Embryonic facial prominence (tissue), 1 donor: ENCODE measurements around the gene HOXB13.
"Not testable (repeated sequence)": the region's sequence is repeated elsewhere in the genome, so short reads cannot be mapped to it uniquely, and the experiment has no call there.

Experiments used
- DNase-seq: peaks from one replicate; pipeline ENCODE4 v3.0.0-alpha.2; 2016; ENCODE audit errors: extremely low spot score

HOXB13 gene

GRCh38 chr17:48726114-48726915 lies 2.2 kb downstream of the HOXB13 start:
- DNase-seq, result no peak

DNA sequence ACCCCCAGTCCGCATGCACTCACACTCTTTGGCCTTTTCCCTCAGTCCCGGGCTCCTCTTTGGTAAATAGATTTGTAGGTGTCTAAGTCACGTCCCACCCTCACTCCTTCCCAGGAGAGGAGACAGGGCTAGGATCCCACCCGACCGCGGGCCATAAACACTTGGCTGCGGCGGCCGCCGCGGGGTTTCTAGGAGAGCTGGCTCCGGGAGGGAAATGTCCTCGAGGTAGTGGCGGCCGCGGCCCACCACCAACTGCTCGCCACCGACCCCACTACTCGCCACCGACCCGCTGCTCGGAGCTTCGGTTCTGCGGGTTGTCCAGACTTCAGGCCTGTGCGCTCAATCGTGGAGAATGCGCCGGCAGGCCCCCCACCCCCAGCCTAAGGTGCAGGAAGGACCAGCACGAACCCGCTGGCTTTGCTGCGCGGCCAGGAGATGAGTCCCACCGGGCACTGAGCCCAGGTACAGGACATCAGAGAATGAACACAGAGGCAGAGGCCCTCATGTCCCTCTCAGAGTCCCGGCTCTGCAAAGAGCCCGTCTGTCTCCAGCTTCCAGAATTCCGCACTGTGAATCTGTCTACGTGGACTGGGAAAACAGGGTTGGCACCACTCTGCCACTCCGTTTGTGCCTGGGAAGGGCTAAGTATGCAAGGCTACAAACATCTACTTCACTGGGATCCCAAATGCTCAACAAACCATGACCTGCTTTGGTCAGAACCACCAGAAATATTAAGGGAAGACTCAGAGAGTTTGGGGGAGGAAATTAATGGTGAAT lies 3.1 kb downstream of the HOXB13 start:
- no peak for DNase-seq

DNA sequence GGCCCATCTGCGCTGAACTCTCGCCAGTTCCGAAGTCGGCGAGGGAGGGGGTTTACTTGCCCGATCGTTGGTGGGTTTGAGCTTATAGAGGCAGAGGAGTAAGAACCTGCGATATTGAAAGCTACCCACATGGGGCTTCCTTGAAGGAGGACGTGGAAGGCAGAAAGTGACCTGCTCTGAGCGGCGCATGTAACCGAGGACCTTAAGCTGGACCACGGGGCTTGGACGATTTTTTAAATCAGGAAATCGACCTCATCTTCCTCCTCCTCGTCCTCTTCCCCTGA lies 3.6 kb downstream of the HOXB13 start:
- no peak for DNase-seq

GRCh38 chr17:48724251-48725003 lies 4.1 kb downstream of the HOXB13 start:
- peak; percentile 65 for DNase-seq

- no peak for DNase-seq
These were observed 4.9 kb downstream of the HOXB13 start for GRCh38 chr17:48723423-48724250.

- DNase-seq, result no peak
These were observed 5.6 kb downstream of the HOXB13 start, which contains the start of gene PRAC2 for GRCh38 chr17:48722915-48723422. Gene PRAC2 (plus strand): TSS chr17:48723185. CDS start chr17:48724411, 1,226 bp downstream.

DNA sequence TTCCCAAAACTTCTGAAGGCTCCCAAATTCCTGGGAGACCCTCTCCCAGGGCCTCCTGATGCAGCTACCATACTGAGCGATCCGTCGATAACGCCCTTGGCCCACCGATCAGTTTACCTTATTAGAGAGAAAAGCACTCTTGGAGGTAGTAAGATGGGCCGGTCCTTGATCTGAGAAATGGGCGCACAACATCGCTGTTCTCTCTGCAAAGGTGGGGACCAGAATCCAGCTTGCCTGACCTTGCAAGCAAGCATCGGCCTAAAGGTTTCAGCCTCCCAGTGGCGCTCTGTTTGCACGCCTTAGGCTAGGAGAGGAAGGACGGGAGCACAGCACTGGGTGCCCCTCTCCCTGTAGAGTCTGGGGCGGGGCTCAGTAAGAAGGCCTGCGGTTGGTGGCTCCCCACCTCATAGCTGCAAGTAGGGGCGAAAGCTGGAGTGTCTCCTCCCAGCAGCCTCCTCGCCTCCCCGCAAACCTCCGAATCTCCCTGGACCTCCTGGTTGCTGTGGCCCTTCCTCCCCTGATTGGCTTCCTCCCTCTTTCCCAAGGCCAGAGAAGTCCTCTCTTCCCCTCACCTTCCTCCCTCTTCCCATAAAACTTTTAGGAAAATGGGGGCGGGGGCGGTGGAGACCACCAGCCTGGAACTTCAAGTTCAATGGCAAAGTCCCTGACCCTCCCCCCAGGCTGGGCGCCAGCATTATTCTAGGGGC lies 6.2 kb downstream of the HOXB13 start, which contains the start of gene PRAC1:
TSS of gene PRAC1 (minus strand) at position 318 of the 707 bp plus-strand sequence. CDS start at position 192, 126 bp downstream.
- no peak for DNase-seq

- DNase-seq, result no peak
These were observed 7.5 kb downstream of the HOXB13 start for GRCh38 chr17:48721009-48721402.

DNA sequence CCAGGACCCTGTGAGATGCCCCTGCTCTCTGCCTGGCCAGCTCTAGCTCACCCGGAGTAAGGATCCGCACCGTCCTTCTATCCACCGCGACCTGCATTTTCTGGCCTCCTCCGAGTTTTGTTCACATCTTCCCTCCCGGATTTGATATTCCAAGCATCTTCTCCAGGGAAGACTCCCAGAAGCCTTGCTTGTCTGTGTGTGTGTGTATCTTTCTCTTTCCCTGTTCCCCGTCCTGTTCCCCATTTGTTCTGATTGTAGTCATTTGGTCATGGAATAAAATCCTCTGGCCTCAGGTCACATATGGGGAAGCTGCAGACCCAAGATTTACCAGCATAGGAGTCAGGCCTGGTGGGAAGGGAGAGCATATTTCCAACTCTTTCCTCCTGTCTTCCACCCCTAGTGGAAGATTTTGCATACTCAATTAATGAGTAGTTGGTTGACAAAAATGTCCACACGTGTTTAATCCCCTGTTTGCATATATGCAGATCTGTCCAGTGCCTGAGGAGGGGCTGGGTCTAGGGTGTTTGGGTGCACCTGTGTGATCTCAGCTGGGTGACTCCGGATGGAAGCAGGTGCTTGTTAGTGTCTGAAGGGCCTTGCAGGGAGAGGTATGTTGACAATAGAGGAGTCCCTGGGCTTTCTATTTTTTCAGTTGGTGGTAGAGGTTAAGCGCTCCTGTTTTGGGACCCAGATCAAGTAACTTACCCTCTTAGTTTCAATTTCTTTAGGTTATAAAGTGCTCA lies 8.1 kb downstream of the HOXB13 start:
- DNase-seq, result no peak

DNA sequence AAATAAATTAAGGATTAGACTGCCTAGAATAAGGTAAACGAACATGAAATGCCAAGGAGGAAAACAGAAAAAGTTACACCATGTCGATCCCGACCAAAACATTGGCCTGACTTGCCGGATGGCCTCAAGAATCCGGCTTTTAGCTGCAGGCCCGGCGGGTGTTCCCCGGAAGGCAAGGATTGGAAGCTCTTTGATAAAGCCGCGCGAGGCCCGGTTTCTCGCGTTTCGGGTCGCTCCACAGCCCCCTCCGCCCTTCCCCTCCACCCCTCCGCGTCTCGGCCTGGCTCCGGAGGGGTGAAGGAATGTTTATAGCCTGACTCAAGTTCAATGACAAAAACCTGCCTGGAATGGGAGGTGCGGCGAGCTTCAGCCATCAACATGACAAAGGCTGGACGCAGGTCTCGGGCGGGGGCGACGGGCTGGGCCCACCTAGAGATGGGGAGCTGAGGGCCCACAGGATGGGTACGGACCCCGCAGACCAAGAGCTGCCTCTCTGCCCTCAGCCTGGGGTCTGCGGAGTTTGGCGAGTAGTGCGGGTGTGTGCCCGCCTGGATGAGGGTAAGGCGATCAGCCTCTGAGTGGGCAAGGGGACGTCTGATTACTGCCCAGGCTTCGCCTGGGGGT lies 8.8 kb downstream of the HOXB13 start:
- no peak for DNase-seq

- no peak for DNase-seq
These were observed 9.5 kb downstream of the HOXB13 start for GRCh38 chr17:48718761-48719641.

DNA sequence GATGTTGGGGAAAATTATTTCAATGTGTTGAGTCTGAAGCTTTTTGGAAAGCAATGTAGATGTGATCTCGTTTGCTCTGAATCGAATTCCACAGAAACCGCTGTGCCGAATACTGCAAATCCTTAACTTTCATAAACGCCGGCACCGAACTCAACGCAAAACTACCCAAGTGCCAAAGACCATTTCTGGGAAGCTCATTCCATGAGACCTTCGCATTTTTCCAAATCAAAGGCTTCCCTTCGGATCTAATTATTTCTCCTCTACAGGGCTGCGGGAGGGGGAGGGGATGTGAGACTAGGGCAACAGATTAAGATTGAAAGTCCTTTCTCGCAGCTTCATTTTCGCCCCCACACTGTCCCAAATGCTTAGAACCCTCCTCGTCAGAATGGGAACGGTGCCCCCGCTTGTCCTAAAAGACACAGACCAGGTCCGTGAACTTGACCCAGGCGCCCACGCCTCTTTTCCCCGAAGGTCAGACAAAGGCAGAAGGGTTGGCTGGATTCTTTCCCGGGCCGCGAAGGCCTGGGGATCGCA lies 10.3 kb downstream of the HOXB13 start:
- DNase-seq, result no peak

DNA sequence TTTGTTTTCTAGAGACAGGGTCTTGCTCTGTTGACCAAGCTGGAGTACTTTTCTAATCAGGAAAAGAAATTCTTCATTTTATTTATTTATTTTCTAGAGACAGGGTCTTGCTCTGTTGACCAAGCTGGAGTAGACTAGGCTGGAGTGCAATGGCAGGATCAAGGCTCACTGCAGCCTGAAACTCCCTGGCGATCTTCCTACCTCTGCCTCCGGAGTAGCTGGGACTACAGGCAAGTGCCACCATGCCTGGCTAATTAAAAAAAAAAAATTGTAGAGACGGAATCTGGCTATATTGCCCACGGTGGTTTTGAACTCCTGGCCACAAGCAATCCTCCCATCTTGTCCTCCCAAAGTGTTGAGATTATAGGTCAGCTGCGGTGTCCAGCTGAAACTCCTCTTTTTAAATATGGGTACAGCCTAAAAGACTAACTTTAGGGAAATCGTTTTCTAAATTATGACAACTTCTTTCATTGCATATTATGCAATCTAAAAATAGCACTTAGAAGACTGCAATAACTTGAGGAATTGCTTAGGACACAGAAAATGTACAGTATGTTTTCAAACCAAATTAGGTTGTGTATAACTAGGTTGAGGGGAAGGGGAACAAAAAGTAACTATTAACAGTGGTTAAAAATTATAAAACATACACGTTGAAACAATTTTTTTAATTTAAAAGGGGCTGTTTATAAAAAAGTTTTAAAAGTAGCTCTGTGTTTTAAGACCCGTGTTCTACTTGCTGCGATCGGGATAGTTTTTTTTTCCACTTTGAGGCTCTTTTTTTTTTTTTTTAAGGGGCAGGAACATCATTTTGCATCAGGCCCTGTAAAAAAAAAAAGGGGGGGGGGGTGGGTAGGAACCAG lies 11.0 kb downstream of the HOXB13 start:
- no peak for DNase-seq

DNA sequence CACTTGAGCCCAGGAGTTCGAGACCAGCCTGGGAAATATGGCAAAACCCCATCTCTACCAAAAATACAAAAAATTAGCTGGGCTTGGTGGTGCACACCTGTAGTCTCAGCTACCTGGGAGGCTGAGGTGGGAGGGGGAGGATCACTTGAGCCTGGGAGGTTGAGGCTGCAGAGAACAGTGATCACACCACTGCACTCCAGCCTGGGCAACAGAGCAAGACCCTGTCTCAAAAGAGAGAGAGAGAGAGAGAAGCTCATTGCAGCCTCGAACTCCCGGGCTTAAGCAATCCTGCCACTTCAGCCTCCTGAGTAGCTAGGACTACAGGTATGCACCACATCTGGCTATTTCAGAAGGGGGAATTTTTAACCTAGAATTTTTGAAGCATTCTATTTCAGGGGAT lies 12.0 kb downstream of the HOXB13 start:
- not testable (repeated sequence) for DNase-seq

DNA sequence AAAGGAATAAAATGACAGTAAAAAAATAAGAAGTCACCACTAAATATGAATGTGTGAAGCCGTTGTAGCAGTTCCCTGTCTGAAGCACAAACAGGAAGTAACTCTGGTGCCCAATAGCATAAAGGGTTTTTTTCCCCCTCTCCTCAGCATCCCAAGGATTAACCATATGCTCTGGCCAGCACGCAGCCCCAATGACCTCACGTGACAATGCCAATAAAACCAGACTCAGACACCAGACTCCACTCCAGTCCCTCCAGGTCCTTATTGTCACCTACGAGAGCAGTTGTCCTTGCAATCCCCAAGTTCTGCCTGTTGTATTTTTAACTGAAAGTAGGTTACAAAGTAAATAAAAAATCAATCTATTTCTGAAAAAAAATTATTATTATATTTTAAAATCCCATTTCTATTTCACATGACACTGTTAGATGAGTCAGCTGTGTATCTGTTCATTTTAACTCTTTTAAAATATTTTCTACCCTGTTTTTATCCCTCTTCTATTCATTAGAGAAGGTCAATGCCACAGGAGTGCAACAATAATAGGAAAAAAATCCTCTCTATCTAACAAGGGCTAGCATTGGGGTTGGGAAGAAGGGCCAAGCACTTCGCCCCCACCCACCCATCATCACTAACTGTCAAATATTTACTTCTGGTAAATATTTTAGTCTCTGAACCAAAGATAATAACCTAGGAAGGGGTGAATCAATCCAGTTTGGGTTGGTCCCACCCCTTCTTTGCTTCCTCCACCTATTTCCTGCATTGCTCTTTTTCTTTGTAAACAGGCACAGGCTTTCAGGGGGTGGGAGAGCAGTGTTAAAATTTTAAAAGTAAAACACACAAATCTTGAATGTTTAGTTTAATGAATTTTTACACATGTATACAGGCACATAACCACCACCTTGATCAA lies 12.8 kb downstream of the HOXB13 start:
- DNase-seq, result no peak

DNA sequence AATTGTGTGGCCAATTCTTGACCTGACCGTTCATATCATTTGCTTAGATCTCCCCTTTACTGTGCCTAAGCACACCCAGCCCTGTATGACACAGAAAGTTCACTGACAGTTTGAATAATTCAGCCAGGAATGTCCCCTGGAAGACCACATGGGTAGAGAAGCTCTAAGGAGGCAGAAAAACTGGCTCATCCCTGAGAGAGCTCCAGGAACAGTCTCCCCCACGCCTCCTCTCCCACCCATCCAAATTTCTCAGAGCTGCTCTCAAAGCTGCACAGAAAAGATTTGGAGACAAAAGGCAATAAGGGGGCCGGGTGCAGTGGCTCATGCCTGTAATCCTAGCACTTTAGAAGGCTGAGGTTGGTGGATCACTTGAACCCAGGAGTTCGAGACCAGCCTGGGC lies 17.4 kb downstream of the HOXB13 start:
- DNase-seq, result no peak
